Adrenal gland (tissue), 5 donors: Measurements from ENCODE around the gene MNAT1.

ENCODE experiments used
- POLR2A ChIP-seq, 2 donors: fragments of 450-650 bp; IDR thresholded peaks; one replicate each; pipeline ENCODE4 v1.6.1; 2017; ENCODE audit warnings: antibody characterized with exemption in 2 of 2, mild to moderate bottlenecking in 2 of 2, moderate library complexity in 1 of 2
- TF ChIP-seq, protein P1 (sequence below), 6 experiments: fragments of 450-650 bp in 4 of 6; fragments of 200-600 bp in 2 of 6; sonication (generic) in 1 of 6; IDR thresholded peaks; 1 replicate in 5 of 6; 2 replicates in 1 of 6; pipeline versions ENCODE4 v1.5.1 to v1.8.0; 2016 to 2021; ENCODE audit warnings: antibody characterized with exemption in 6 of 6, mild to moderate bottlenecking in 2 of 6, moderate library complexity in 1 of 6
- donor health status: DM: no; HTN: no; CAD: no.

DNA sequence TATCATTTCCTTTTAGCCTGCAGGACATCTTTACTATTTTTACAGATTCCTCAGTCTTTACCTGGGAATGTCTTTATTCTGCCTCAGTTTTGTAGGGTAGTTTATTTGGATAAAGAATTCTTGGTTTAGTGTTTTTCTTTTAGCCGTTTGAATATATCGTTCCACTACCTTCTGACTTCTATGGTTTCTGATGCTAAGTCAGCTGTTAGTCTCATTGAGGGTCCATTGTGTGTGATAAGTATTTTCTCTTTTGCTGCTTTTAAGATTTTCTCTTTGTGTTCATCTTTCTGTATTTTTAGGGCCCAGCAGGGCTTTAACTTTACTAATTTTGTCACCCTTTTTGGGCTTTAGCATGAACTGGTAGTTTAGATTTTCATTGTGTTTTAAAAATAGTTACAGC, 113.5 kb downstream of the MNAT1 start:
- TF ChIP-seq, protein P1, sequence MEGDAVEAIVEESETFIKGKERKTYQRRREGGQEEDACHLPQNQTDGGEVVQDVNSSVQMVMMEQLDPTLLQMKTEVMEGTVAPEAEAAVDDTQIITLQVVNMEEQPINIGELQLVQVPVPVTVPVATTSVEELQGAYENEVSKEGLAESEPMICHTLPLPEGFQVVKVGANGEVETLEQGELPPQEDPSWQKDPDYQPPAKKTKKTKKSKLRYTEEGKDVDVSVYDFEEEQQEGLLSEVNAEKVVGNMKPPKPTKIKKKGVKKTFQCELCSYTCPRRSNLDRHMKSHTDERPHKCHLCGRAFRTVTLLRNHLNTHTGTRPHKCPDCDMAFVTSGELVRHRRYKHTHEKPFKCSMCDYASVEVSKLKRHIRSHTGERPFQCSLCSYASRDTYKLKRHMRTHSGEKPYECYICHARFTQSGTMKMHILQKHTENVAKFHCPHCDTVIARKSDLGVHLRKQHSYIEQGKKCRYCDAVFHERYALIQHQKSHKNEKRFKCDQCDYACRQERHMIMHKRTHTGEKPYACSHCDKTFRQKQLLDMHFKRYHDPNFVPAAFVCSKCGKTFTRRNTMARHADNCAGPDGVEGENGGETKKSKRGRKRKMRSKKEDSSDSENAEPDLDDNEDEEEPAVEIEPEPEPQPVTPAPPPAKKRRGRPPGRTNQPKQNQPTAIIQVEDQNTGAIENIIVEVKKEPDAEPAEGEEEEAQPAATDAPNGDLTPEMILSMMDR (IDR thresholded peaks at IDR 0.05), result no peak
- TF ChIP-seq POLR2A (IDR thresholded peaks at IDR 0.05), result no peak
